HG02588 (cell line): ENCODE data around the gene PAX5.

Source experiments
- ATAC-seq: cut with Tn5 transposase; IDR thresholded peaks from one replicate; pipeline ENCODE4 v1.9.1; 2021; ENCODE audit warnings: mild to moderate bottlenecking, moderate library complexity; ENCODE audit not compliant: unreplicated experiment

The PAX5 gene

DNA sequence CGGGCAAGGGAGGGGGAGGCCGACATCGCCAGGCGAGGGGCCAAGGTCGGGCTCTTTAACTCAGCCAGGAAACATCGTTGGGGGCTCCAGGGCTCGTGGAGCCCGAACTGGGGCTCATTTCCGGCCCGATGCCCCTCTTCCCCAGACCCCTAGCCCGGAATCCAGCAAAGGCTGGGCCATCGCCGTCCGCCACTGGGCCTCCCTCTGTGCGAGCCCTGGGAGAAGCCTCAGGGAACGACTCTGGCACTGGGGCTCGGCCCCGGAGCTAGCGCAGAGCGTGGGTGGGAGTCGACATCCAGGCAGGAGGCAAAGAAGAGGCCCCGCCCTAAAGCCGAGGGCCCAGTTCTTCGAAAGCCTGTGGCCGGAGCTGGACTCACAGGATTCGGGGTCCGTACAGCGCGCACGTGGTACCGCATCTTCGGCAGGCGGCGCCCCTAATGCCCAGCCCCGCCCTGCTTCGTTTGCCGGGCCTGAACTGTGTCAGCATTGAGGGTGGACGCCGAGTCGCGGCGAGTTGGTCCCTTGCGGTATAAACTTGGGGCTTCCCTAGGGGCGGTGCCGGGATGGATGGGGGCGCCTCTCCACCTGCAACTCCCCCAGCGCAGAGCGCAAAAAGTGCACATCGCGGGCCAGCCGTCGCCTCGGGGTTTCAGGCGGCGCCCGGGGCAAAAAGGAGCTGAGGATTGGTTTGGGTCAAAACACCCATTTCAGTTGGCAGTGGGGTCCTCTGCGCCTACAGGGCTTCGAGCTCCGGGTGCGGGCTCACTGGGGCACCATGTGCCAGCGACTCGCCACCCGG lies 3.6 kb upstream of the PAX5 start:
- ATAC-seq = peak; percentile 15

DNA sequence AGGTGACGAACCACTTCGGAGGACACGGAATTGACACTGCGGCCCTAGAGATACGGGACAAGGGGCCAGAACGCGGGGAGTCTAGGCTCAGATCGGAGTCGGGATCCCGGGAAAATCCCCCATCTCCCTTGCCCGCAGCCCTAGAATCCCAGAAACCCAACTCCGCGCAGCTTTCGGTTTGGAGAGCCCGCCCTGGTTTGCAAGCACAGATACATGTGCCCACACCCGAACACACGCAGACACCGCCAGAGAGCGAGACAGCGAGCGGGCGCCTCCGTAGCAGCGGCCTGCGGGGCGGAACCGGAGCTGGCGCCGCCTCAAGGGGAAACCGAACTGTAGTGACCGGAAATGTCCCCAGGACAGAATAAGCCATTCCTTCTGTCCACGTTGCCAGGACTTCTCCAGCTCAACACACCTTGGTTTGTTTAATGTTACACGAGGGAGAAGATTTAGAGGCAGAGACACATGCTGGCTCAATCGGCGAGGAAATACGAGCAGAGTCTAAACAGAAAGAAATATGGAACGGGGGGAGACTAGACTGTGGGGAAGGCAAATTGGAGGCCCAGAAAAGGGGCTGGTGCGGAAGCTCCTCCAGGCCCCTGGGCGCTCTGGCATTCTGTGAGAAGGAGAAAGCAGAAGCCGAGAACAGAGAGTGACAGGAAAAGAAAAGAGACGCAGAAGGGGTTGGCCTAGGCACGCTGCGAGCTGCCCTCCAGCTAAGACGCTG lies 2.9 kb upstream of the PAX5 start:
- ATAC-seq = peak; percentile 27

DNA sequence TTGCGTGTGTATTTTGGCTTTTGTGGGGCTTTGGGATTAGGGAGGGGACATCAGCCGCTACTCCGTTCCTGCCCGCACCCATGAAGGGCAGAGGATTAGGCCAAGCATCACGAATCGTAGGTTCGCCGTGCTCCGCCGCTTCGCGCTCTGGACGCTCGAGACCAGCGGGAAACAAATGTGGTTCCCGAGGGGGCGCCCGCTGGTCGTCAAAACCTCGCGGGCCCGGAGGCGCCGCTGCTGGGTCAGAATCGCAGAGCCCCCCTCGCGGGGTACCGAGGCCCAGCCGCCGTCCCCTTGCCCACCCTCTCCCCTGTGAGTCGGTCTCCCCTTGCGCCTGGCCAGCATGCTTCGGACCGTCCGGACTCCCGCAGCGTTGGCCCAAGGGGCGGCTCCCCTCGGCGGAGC lies 2.3 kb upstream of the PAX5 start:
- ATAC-seq = peak; percentile 7

DNA sequence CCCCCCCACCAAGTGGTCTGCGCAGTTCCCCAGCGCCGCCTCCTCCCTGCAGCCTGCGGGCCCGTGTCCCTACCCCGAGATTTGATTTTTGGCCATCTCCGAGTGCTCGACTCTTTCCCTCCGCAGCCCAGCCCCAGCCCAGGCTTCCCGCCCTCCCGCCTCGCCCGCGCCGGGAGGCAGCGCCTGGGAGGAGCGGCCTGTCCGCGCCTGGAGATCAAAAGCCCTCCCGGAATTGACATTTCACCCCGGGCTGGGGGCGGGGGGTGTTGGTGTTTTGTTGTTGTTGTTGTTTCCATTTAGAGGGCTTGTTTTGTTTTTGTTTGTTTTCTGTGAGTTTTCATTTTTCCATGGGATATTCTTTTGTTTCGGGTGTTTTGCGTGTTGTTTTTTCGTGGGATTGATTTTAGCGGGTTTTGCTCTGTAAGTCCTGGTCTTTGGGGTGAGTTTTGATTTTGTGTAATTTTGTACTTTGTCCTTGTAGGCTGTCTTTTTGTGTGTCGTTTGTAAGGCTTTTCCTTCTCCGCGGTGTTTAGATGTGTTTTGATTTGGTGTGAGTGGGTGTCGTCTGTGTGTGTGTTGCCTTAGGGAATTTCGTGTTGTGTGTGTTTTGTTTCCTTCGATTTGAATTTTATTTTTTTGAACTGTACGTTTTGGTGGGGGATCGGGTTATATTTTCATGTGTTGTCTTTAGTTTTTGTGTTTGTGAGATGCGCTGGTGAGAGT lies 1.7 kb upstream of the PAX5 start:
- ATAC-seq = no peak

DNA sequence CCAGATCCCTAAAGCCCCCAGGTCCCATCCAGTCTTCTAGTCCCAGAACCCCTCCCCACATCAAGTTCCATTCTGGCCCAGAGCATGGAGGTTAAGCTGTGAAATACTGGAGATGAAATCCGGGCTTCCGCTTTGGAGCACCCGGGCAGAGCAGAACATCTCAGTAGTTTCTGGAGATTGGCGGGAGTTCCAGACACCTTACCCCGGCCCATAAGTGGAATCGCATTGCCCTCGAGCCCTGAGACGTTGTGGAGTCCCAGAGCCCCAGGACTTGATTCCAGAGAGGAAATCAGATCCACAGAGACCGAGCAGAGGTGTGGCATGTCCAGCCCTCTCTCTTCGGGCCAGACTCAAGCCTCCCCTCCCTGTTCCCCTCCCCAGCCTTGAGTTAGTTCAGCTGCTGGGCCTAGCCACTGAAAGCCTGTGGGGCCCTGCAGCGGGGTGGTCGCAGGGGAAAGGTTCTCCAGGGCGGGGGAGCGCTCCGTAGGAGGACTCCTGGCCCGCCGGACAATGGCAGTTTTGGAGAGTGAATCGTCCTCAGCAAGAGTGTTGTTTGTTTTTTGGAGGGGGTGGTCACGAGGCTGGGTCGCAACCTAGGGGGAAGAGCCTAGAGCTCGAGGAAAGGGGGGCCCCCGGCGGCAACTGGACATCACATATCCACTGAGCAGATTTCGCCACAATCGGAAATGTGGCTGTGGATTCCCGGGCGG lies 1.0 kb upstream of the PAX5 start:
- ATAC-seq = no peak

DNA sequence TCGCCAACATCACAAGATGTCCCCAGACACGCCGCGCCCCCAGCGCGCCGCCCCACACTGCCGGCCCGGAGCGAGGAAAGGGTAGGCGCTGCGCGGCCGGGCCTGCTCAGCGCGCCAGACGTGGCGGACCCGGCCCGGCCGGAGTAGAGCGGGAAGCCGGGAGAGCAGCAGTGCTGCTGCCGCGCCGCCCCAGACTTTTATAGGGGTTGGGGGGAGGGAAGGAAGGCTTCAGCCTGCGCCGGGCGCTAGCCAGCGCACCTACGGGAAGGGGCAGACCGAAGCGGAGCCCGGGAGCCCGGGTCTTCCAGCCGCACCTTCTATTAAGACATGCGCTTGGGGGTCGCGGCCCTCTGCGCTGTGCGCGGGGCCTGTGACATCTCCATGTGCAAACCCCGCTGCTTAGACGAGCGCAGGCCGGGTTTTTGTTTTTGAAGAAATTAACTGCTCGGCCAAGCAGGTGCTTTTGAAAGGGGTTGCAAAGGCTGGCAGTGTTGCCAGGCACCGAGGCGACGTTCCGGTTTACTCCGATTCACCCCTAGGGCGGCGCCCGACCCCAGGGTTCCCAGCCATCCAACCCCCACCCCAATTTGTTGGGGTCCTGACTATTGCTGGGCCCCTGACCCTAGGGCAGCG lies 353 bp upstream of the PAX5 start:
- ATAC-seq = peak; percentile 20

DNA sequence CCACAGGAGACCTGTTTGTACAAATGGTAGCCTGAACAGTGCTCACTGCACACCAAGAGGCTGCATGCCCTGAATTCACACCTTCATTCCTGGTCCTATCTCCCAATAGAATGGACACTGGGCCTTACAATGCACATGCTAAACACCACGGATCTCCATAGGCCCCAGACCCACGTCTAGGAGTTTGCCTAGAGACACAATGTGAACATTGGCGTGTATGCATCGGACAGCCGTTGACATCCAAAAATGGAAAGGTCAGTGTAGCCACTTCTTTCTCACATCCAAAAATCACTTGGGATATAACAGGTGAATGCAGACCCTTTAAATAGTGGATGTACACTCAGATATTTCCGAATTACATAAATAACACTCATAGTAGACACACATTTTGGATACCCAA lies 927 bp downstream of the PAX5 start:
- ATAC-seq = no peak

DNA sequence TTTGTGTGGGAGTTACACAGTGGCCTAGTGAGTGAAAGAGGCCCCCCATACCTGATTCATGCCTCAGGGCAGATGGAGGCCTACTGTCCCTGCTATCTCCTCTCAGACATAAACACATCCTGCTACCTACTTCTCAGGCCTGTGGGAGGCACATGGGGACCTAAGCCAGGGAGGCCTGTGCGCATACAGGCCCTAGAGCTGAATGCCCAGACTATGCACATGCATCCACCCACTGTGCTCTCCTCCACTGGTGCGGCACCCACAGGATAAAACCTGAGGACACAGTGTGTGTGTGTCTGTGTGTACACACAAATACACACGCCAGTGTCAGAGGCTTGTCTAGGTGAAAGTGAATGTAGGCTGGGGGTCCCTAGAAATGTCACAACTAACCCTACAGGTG lies 1.4 kb downstream of the PAX5 start:
- no peak for ATAC-seq

DNA sequence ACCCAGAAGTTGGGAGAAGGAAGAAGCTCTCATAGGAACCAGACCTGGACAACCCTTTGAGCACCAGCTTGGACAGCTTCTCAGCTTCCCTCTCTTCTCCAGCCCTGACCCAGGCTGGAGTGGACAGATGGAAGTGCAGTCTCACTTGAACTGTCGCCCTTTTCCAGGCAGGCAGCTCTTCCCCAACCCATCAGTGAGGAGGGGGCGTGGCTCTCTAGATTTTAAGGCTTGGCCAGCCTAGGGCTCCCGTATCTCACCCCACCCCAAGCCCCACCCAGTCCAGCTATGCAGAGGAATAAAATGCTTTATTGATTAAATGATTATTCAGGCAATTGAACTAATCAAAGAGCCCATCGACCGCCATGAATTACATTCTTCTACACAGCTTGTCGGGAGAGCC lies 2.2 kb downstream of the PAX5 start:
- no peak for ATAC-seq

DNA sequence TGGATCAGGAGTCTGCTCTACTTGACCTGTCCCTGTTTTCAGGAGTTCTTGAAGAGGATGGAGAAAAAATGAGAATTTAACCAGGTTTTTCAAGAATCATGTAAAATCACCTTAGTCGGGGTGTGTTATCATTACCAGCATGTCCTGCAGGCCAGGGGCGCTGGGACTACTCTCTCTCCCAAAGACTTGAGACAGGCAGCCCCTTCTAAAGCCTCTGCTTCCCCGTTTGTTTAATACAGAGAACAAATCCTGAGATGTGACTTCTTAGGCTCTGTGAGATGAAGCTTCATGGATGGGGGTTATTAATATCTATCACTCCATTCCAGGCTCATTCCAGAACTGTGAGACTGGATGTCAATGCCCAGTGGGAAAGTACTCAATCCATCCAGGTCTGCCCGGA lies 3.0 kb downstream of the PAX5 start:
- no peak for ATAC-seq

DNA sequence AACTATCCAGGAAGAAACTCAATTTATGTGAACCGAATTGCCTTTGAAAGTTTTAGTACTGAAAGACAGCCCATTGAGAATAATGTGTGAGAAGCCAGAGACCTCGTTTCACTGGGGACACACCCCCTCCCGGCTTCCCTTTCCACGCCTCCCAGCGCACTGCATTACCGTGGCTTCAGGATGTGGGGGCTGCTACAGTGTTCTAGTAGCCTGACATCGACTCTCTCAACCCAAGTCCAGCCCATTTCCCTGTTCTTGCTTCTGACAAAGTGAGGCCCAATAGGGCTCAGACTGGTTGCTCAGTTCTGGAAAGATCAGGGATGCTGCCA lies 3.5 kb downstream of the PAX5 start:
- ATAC-seq = no peak

DNA sequence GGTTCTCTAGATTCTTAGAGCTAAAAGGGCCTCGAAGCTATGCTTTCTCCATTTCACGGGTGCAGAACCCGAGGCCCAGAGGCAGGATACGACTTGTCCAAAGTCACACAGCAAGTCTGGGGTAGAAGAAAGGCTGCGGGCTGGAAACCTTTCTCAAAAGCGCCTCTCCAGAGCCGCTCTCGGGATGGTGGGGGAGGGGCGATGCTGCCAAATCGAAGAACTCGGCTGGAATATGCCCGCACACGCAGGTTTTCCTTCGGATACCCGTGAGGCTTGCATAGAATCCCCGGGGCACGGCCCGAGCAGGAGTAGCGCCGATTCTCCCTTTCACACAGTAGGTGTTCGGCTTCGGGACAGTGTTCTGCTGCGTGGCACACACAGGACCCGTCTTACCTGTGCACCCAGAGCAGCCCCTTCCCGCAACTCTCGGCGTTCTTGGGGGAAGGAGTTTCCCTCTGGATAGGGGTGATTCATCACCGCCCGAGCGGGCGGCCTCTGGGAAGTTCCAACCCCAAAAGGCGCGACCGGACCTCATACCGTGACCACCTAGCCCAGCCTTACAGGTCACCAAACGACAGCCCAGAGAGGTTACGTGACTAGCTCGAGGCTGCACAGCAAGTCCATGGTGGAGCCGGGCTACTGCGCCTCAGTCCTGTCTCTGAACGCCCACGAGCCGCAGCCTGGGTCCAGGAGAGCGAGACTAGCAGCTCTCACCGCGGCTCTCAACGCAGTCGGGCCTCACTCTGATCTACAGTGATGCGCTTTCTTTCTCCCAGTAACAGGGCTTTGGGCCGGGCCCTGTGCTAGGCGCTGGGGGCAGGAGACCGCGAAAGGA lies 4.1 kb downstream of the PAX5 start:
- no peak for ATAC-seq

DNA sequence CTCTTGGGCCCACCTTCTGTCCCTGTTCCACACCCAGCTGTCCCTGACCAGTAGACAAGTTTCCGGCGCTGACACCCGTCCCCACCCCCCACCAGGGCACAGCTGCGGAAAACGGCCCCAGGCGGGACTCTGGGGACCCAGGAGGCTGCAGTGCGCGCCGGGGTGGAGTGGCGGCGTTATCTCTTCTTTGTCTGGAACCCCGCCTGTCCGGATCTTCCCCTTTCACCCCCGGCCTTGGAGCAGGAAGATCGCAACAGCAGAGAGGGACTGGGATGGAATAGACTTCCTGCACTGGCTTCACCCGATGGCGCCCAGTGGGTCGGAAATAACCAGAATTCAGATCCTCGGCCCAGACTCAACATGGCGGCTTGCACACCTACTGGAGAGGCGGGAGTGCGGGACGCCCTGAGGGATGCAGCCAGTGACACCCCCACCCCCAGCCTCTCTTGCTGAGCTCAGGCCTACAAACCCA lies 4.7 kb downstream of the PAX5 start:
- ATAC-seq = no peak

DNA sequence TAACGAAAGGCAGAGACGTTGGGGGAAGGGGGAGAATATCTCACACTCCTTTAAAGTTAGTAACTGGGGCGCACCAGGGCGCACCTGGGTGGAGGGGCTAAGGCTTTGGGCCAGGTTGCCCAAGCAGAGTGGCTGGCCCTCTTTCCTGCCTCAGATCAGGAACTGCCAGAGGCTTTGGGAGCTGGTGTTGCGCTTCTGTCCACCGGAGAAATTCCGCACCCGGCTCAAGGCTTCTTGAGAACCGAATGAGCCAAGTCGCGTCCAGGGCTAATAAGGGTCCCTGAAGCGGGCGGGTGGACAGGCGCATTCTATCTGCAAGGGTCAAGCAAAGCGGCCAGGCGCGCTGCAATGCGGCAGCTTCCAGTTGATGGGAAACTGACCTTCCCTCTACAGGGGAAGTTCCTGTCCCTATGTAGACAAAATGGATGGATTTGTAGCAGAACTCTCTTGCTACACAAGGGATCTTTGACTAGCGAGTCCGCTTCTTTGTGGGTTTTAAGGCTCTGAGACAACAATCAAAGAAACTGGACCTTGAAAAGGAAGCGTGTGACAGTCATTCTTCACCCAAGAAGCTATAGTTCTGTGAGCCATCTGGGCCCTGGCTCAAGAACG lies 5.5 kb downstream of the PAX5 start:
- ATAC-seq = no peak

DNA sequence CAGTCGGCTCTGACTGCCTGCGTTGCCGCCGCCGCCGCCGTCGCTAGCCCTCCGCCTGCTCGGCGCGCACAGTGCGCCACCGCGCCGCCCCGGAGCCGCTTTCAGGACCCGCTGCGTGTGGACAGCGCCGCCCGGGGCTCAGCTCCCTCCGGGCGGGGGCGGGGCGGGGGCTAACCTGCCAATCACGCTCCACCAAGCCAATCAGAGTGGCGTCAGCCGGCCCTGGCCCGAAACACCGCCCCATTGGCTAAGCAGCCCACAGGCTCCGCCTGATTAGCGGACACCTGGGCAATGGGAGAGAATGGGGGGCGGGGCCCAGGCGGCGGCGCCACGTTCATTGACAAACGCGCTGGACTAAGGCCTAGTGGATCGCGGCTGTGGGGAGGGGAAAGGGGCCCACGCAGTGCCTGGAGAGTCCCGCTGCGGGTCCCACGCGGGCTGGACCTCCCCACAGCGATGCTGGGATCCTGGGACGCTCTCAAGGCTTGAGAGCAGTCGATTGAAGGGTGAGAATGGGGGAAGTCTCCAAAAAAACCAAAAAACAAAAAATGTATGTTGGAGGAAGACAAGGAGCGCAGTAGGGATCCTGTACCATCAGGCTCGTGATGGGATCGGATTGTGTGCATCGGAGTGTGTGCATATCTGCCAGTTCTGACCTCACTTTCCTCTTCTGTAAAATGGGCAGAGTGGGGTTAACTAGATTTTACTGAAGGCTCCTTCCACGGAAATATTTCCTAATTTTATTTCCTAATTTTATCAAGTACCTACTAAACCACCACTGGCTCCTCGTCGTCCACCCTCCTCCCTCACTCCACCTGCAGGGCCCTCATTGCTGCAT lies 6.3 kb downstream of the PAX5 start:
- peak; percentile 76 for ATAC-seq

DNA sequence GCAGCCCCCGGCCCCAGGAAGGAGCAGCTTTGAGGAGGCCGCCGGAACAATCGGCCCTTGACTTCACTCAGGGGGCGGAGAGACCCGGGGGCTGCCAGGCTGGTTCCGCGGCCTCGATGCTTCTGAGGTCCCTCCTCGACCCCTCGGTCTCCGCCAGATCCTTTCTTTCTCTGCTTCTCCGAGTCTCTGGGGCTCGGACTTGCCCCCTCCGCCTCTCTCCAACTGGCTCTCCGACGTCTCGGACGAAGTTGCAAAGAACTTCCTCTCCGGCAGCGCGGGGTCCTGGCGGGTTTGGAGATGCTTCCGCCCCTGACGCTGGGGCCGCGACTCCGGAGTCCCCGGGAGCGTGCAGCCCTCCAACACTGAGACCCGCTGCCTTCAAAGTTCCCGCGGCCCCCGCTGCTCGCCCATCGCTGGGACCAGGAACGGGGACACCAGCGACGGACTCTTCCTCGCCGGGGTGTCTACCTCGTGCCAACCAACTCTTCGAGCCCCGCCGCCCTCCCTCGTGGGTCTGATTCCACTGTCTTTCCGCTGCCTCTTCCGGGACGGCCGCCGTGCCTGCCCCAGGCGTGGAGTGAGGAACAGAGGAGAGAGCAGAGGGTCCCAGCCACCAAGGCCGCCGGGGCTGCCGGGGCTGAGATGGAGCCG lies 7.0 kb downstream of the PAX5 start:
- ATAC-seq = no peak

DNA sequence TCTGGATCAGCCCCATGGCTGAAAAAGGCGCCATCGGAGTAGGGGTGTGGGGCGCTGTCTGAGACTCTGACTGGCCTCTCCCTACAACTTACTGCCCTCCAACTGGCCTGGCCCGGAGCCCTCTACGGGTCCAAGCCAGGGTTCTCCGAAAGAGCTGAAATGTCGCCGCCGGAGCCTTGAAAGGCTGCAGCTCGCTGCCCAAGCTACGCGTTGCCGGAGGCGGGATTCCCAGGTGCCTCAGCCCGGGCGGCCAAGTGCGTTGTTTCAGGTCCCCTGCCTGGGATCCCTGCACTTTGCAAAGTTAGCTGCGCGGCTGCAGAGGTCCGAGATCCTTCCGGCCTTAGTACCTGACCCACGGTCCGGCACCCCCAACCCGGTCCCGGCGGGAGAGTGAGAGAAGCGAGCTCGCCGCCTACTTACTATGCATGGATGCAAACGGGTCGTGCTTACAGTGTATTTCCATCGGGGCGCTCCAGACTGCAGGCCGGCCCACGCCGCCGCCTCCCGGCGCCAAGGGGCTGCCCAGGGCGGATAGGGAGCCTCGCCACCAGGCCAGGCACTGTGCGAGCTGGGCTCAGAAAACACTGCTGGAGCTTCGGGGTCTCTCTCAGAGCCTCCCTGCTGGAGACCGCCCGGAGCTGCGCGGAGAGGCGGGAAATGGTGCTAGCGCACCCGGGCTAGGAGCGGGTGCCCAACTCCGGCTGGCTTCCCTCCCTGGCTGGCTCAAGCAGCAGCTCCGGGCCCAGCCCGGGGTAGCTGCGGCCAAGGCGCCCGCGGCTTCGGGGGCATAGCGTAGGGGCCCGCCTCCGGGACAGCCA lies 7.7 kb downstream of the PAX5 start:
- ATAC-seq = no peak
